ENCODE measurements around the gene TCAF1. TPM values are rescaled to one million over a fixed set of nuclear protein-coding genes. Genes with fewer than 3 reads are reported as not detected.

Gene TCAF1
- polyA plus RNA-seq, 1 donor from 2014 or later, result 172 TPM

DNA sequence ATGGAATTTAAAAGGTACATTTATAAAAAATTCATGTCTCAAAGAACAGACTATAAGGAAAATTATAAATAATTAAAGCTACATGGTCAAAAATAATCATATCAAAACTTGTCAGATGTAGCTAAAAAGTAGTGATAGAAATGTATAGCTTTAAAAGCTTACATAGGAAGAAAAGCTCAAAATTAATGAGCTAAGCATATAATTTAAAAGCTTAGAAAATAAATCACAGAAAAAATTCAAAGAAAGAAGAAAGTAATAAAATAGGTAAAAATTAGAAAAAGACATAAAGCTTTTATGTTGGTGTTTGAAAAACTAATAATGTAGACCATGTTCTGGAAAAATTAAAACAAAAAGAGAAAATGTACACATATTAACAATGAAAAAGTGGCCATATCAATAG lies 5.3 kb downstream of the TCAF1 start:
- Histone ChIP-seq H3K4me2 (ENCODE audit: low read length) (no peak overlapping the region), H2AFZ (ENCODE audit: low read depth, low read length) (no peak overlapping the region), H4K20me1 (ENCODE audit: insufficient read depth) (no peaks in the 10 kb centered on the region), H3K27me3 (ENCODE audit: insufficient read depth, low read depth, low read length) (no peaks in the 10 kb centered on the region), H3K9me2 (ENCODE audit: insufficient read depth, low read length) (no peaks in the 10 kb centered on the region), H3K36me3 (ENCODE audit: insufficient read depth, low read length) (no peaks in the 10 kb centered on the region), H3K27ac (ENCODE audit: low read length) (no peak overlapping the region), H3K9me3 (ENCODE audit: low read length) (no peaks in the 10 kb centered on the region), H3K79me2 (replicated peaks; ENCODE audit: insufficient read depth, low read length) (peaks cover 86% of the 10 kb centered on the region), H3F3A (ENCODE audit: insufficient read depth, low read length, poor library complexity, severe bottlenecking) (peaks cover 2% of the 10 kb centered on the region), H3K9ac (ENCODE audit: low read length) (no peak overlapping the region), H3K4me3 (ENCODE audit: low read length) (no peak overlapping the region)
- TF ChIP-seq POLR2AphosphoS5 (IDR thresholded peaks at IDR 0.05), result no peak
- no peak for TF ChIP-seq SMC3 (conservative IDR thresholded peaks at IDR 0.05; ENCODE audit: poor library complexity)
- TF ChIP-seq, protein P1, sequence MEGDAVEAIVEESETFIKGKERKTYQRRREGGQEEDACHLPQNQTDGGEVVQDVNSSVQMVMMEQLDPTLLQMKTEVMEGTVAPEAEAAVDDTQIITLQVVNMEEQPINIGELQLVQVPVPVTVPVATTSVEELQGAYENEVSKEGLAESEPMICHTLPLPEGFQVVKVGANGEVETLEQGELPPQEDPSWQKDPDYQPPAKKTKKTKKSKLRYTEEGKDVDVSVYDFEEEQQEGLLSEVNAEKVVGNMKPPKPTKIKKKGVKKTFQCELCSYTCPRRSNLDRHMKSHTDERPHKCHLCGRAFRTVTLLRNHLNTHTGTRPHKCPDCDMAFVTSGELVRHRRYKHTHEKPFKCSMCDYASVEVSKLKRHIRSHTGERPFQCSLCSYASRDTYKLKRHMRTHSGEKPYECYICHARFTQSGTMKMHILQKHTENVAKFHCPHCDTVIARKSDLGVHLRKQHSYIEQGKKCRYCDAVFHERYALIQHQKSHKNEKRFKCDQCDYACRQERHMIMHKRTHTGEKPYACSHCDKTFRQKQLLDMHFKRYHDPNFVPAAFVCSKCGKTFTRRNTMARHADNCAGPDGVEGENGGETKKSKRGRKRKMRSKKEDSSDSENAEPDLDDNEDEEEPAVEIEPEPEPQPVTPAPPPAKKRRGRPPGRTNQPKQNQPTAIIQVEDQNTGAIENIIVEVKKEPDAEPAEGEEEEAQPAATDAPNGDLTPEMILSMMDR (IDR thresholded peaks at IDR 0.05; ENCODE audit: poor library complexity, severe bottlenecking), result no peak
- TF ChIP-seq RAD21 (conservative IDR thresholded peaks at IDR 0.05), result no peak
- TF ChIP-seq, protein P2, sequence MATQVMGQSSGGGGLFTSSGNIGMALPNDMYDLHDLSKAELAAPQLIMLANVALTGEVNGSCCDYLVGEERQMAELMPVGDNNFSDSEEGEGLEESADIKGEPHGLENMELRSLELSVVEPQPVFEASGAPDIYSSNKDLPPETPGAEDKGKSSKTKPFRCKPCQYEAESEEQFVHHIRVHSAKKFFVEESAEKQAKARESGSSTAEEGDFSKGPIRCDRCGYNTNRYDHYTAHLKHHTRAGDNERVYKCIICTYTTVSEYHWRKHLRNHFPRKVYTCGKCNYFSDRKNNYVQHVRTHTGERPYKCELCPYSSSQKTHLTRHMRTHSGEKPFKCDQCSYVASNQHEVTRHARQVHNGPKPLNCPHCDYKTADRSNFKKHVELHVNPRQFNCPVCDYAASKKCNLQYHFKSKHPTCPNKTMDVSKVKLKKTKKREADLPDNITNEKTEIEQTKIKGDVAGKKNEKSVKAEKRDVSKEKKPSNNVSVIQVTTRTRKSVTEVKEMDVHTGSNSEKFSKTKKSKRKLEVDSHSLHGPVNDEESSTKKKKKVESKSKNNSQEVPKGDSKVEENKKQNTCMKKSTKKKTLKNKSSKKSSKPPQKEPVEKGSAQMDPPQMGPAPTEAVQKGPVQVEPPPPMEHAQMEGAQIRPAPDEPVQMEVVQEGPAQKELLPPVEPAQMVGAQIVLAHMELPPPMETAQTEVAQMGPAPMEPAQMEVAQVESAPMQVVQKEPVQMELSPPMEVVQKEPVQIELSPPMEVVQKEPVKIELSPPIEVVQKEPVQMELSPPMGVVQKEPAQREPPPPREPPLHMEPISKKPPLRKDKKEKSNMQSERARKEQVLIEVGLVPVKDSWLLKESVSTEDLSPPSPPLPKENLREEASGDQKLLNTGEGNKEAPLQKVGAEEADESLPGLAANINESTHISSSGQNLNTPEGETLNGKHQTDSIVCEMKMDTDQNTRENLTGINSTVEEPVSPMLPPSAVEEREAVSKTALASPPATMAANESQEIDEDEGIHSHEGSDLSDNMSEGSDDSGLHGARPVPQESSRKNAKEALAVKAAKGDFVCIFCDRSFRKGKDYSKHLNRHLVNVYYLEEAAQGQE (IDR thresholded peaks at IDR 0.05; ENCODE audit: borderline replicate concordance), result no peak
- TF ChIP-seq EZH2 (IDR thresholded peaks at IDR 0.05; ENCODE audit: borderline replicate concordance, insufficient read depth, low read length, poor library complexity, severe bottlenecking), result no peak
- no peak for TF ChIP-seq TAF1 (IDR thresholded peaks at IDR 0.05; ENCODE audit: low read depth)
- TF ChIP-seq EP300 (conservative IDR thresholded peaks at IDR 0.05; ENCODE audit: poor library complexity, severe bottlenecking), result no peak
- no peak for TF ChIP-seq MXI1 (conservative IDR thresholded peaks at IDR 0.05; ENCODE audit: poor library complexity, severe bottlenecking)

- no peak overlapping the region for H3K27ac ChIP-seq (ENCODE audit: low read length)
- no peaks in the 10 kb centered on the region for H3F3A ChIP-seq (ENCODE audit: insufficient read depth, low read length, poor library complexity, severe bottlenecking)
- no peaks in the 10 kb centered on the region for H3K9me2 ChIP-seq (ENCODE audit: insufficient read depth, low read length)
- no peak overlapping the region for H2AFZ ChIP-seq (ENCODE audit: low read depth, low read length)
- no peaks in the 10 kb centered on the region for H3K27me3 ChIP-seq (ENCODE audit: insufficient read depth, low read depth, low read length)
- no peaks in the 10 kb centered on the region for H4K20me1 ChIP-seq (ENCODE audit: insufficient read depth)
- H3K9me3 ChIP-seq (ENCODE audit: low read length), result no peaks in the 10 kb centered on the region
- H3K4me2 ChIP-seq (ENCODE audit: low read length), result no peak overlapping the region
- H3K9ac ChIP-seq (ENCODE audit: low read length), result no peak overlapping the region
- no peak overlapping the region for H3K4me3 ChIP-seq (ENCODE audit: low read length)
- TF ChIP-seq SMC3 (conservative IDR thresholded peaks at IDR 0.05; ENCODE audit: poor library complexity) (no peak), EZH2 (IDR thresholded peaks at IDR 0.05; ENCODE audit: borderline replicate concordance, insufficient read depth, low read length, poor library complexity, severe bottlenecking) (no peak), POLR2AphosphoS5 (IDR thresholded peaks at IDR 0.05) (no peak), RAD21 (conservative IDR thresholded peaks at IDR 0.05) (no peak), MXI1 (conservative IDR thresholded peaks at IDR 0.05; ENCODE audit: poor library complexity, severe bottlenecking) (no peak), TAF1 (IDR thresholded peaks at IDR 0.05; ENCODE audit: low read depth) (no peak), EP300 (conservative IDR thresholded peaks at IDR 0.05; ENCODE audit: poor library complexity, severe bottlenecking) (no peak)
- TF ChIP-seq, protein P1 (IDR thresholded peaks at IDR 0.05; ENCODE audit: poor library complexity, severe bottlenecking), result no peak
- TF ChIP-seq, protein P2 (IDR thresholded peaks at IDR 0.05; ENCODE audit: borderline replicate concordance), result no peak
- H3K79me2 ChIP-seq (replicated peaks; ENCODE audit: insufficient read depth, low read length), result peaks cover 63% of the 10 kb centered on the region
- no peaks in the 10 kb centered on the region for H3K36me3 ChIP-seq (ENCODE audit: insufficient read depth, low read length)
Observed at GRCh38 chr7:143892527-143893300, 9.3 kb downstream of the TCAF1 start.

All from neural cell (in vitro differentiated cells).